Karpas-422 (cell line): ENCODE data around the gene RHO. TPM values are rescaled to one million over a fixed set of nuclear protein-coding genes. Genes with fewer than 3 reads are reported as not detected.

Experiments
- DNase-seq: peaks from one replicate; pipeline ENCODE4 v3.0.0-alpha.2; 2015
- H2AFZ ChIP-seq: fragments of 200-600 bp; sonication (generic); 2 replicates; pipeline ENCODE4 v1.6.1; 2014; ENCODE audit warnings: antibody characterized with exemption, low read length, mixed read lengths
- H3K27ac ChIP-seq: fragments of 200-600 bp; sonication (generic); 2 replicates; pipeline ENCODE4 v1.5.1; 2014; ENCODE audit warnings: mild to moderate bottlenecking, low read length, moderate library complexity
- H3K27me3 ChIP-seq: fragments of 200-600 bp; sonication (generic); 2 replicates; pipeline ENCODE4 v1.6.1; 2014; ENCODE audit warnings: low read length, mixed read lengths
- H3K36me3 ChIP-seq: fragments of 200-600 bp; sonication (generic); 2 replicates; pipeline ENCODE4 v1.6.1; 2014; ENCODE audit warnings: low read length, mixed read lengths; ENCODE audit not compliant: insufficient read depth
- H3K4me1 ChIP-seq: fragments of 200-600 bp; sonication (generic); 2 replicates; pipeline ENCODE4 v1.6.1; 2014; ENCODE audit warnings: mild to moderate bottlenecking, low read length, mixed read lengths
- H3K4me2 ChIP-seq: fragments of 200-600 bp; sonication (generic); 2 replicates; pipeline ENCODE4 v1.6.1; 2014; ENCODE audit warnings: low read length, low read depth, mild to moderate bottlenecking; ENCODE audit not compliant: poor library complexity, severe bottlenecking
- H3K4me3 ChIP-seq: fragments of 200-600 bp; sonication (generic); 2 replicates; pipeline ENCODE4 v1.5.1; 2014; ENCODE audit warnings: mild to moderate bottlenecking, antibody characterized with exemption, low read length, mixed read lengths
- H3K79me2 ChIP-seq: fragments of 200-600 bp; sonication (generic); 2 replicates; pipeline ENCODE4 v1.6.1; 2014; ENCODE audit warnings: mild to moderate bottlenecking, low read length, mixed read lengths
- H3K9ac ChIP-seq: fragments of 200-600 bp; sonication (generic); 2 replicates; pipeline ENCODE4 v1.6.0; 2014; ENCODE audit warnings: low read length
- H3K9me2 ChIP-seq: fragments of 200-600 bp; sonication (generic), shearing (Covaris generic); replicated peaks from 2 replicates; pipeline ENCODE4 v1.6.0; 2014; ENCODE audit warnings: mild to moderate bottlenecking, low read length, moderate library complexity; ENCODE audit not compliant: insufficient read depth
- H3K9me3 ChIP-seq: fragments of 300-700, 200-600 bp; sonication (generic); 2 replicates; pipeline ENCODE4 v1.6.1; 2014; ENCODE audit warnings: low read length, mixed read lengths
- H4K20me1 ChIP-seq: fragments of 200-600 bp; sonication (generic); 2 replicates; pipeline ENCODE4 v1.6.1; 2014; ENCODE audit warnings: mild to moderate bottlenecking, antibody characterized with exemption, low read length, low read depth; ENCODE audit not compliant: insufficient read depth
- total RNA-seq: library from RNA; depleted of rRNA; stranded (reverse); fragments of >200 nt; shearing (Covaris generic); gene quantifications from 2 replicates; pipeline ENCODE4 v1.2.3, GENCODE V29; 2014; ENCODE audit warnings: low replicate concordance

The RHO gene
- total RNA-seq, 1 experiment from 2014 or later, result not detected

GRCh38 chr3:129530251-129530791 lies 1.9 kb downstream of the RHO start:
- Histone ChIP-seq H3K4me2 (no peak overlapping the region), H3K27ac (no peak overlapping the region), H3K4me3 (no peak overlapping the region), H3K4me1 (peaks cover 7% of the 10 kb centered on the region), H3K79me2 (no peaks in the 10 kb centered on the region), H3K9me3 (no peaks in the 10 kb centered on the region), H3K9ac (no peak overlapping the region), H2AFZ (no peak overlapping the region), H3K9me2 (no peaks in the 10 kb centered on the region), H3K36me3 (no peaks in the 10 kb centered on the region), H4K20me1 (no peaks in the 10 kb centered on the region), H3K27me3 (no peaks in the 10 kb centered on the region)
- DNase-seq, result no peak

DNA sequence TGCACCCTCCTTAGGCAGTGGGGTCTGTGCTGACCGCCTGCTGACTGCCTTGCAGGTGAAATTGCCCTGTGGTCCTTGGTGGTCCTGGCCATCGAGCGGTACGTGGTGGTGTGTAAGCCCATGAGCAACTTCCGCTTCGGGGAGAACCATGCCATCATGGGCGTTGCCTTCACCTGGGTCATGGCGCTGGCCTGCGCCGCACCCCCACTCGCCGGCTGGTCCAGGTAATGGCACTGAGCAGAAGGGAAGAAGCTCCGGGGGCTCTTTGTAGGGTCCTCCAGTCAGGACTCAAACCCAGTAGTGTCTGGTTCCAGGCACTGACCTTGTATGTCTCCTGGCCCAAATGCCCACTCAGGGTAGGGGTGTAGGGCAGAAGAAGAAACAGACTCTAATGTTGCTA lies 2.4 kb downstream of the RHO start:
- DNase-seq, result no peak
- H3K9me3 ChIP-seq, result no peaks in the 10 kb centered on the region

GRCh38 chr3:129531699-129532098 lies 3.3 kb downstream of the RHO start:
- H3K4me2 ChIP-seq, result no peak overlapping the region
- H3K9me2 ChIP-seq, result no peaks in the 10 kb centered on the region
- H3K9ac ChIP-seq, result no peak overlapping the region
- no peak for DNase-seq
- H3K9me3 ChIP-seq, result no peaks in the 10 kb centered on the region
- no peak overlapping the region for H3K4me3 ChIP-seq
- no peak overlapping the region for H3K27ac ChIP-seq
- H4K20me1 ChIP-seq, result no peaks in the 10 kb centered on the region
- H3K79me2 ChIP-seq, result no peaks in the 10 kb centered on the region
- H3K4me1 ChIP-seq, result no peaks in the 10 kb centered on the region
- no peak overlapping the region for H2AFZ ChIP-seq
- H3K27me3 ChIP-seq, result no peaks in the 10 kb centered on the region
- no peaks in the 10 kb centered on the region for H3K36me3 ChIP-seq

More for the DNA sequence above, 2.4 kb downstream of the RHO start:
- Histone ChIP-seq H3K4me3 (no peak overlapping the region), H4K20me1 (no peaks in the 10 kb centered on the region), H3K36me3 (no peaks in the 10 kb centered on the region), H3K9ac (no peak overlapping the region), H2AFZ (no peak overlapping the region), H3K27ac (no peak overlapping the region), H3K79me2 (no peaks in the 10 kb centered on the region), H3K4me1 (peaks cover 7% of the 10 kb centered on the region), H3K4me2 (no peak overlapping the region), H3K27me3 (no peaks in the 10 kb centered on the region), H3K9me2 (no peaks in the 10 kb centered on the region)

GRCh38 chr3:129532261-129532660 lies 3.8 kb downstream of the RHO start:
- H2AFZ ChIP-seq, result no peak overlapping the region
- no peaks in the 10 kb centered on the region for H3K9me2 ChIP-seq
- H3K4me2 ChIP-seq, result no peak overlapping the region
- no peaks in the 10 kb centered on the region for H4K20me1 ChIP-seq
- H3K4me1 ChIP-seq, result no peaks in the 10 kb centered on the region
- H3K27me3 ChIP-seq, result no peaks in the 10 kb centered on the region
- H3K9ac ChIP-seq, result no peak overlapping the region
- H3K36me3 ChIP-seq, result no peaks in the 10 kb centered on the region
- DNase-seq, result no peak
- H3K9me3 ChIP-seq, result no peaks in the 10 kb centered on the region
- no peak overlapping the region for H3K27ac ChIP-seq
- H3K4me3 ChIP-seq, result no peak overlapping the region
- H3K79me2 ChIP-seq, result no peaks in the 10 kb centered on the region

- H3K9me3 ChIP-seq, result no peaks in the 10 kb centered on the region
- no peak for DNase-seq
- no peaks in the 10 kb centered on the region for H3K4me1 ChIP-seq
- no peaks in the 10 kb centered on the region for H4K20me1 ChIP-seq
- no peak overlapping the region for H3K4me3 ChIP-seq
- H3K36me3 ChIP-seq, result no peaks in the 10 kb centered on the region
- H3K27ac ChIP-seq, result no peak overlapping the region
- H3K79me2 ChIP-seq, result no peaks in the 10 kb centered on the region
- no peaks in the 10 kb centered on the region for H3K27me3 ChIP-seq
- no peak overlapping the region for H3K4me2 ChIP-seq
- H3K9ac ChIP-seq, result no peak overlapping the region
- no peak overlapping the region for H2AFZ ChIP-seq
- H3K9me2 ChIP-seq, result no peaks in the 10 kb centered on the region
These were observed 5.0 kb downstream of the RHO start for GRCh38 chr3:129533406-129533805.

DNA sequence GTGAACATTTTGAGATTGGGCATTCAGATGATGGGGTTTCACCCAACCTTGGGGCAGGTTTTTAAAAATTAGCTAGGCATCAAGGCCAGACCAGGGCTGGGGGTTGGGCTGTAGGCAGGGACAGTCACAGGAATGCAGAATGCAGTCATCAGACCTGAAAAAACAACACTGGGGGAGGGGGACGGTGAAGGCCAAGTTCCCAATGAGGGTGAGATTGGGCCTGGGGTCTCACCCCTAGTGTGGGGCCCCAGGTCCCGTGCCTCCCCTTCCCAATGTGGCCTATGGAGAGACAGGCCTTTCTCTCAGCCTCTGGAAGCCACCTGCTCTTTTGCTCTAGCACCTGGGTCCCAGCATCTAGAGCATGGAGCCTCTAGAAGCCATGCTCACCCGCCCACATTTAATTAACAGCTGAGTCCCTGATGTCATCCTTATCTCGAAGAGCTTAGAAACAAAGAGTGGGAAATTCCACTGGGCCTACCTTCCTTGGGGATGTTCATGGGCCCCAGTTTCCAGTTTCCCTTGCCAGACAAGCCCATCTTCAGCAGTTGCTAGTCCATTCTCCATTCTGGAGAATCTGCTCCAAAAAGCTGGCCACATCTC lies 6.1 kb downstream of the RHO start:
- H3K4me1 ChIP-seq, result no peaks in the 10 kb centered on the region
- no peaks in the 10 kb centered on the region for H3K27me3 ChIP-seq
- H3K9me2 ChIP-seq, result no peaks in the 10 kb centered on the region
- H3K36me3 ChIP-seq, result no peaks in the 10 kb centered on the region
- no peak overlapping the region for H3K9ac ChIP-seq
- H3K79me2 ChIP-seq, result no peaks in the 10 kb centered on the region
- H2AFZ ChIP-seq, result no peak overlapping the region
- H3K4me2 ChIP-seq, result no peak overlapping the region
- H4K20me1 ChIP-seq, result no peaks in the 10 kb centered on the region
- H3K27ac ChIP-seq, result no peak overlapping the region
- no peaks in the 10 kb centered on the region for H3K9me3 ChIP-seq
- no peak for DNase-seq
- no peak overlapping the region for H3K4me3 ChIP-seq

DNA sequence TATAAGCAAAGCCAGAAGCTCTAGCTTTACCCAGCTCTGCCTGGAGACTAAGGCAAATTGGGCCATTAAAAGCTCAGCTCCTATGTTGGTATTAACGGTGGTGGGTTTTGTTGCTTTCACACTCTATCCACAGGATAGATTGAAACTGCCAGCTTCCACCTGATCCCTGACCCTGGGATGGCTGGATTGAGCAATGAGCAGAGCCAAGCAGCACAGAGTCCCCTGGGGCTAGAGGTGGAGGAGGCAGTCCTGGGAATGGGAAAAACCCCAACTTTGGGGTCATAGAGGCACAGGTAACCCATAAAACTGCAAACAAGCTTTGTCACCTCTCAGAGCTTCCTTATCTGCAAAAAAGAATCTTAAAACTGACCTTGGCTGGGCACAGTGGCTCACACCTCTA lies 6.6 kb downstream of the RHO start:
- Histone ChIP-seq H2AFZ (no peak overlapping the region), H3K27ac (no peak overlapping the region), H3K9me3 (no peaks in the 10 kb centered on the region), H4K20me1 (no peaks in the 10 kb centered on the region), H3K9ac (no peak overlapping the region), H3K27me3 (no peaks in the 10 kb centered on the region), H3K4me1 (no peaks in the 10 kb centered on the region), H3K79me2 (no peaks in the 10 kb centered on the region), H3K9me2 (no peaks in the 10 kb centered on the region), H3K4me2 (no peak overlapping the region), H3K36me3 (no peaks in the 10 kb centered on the region), H3K4me3 (no peak overlapping the region)
- DNase-seq, result no peak

- H3K36me3 ChIP-seq, result no peaks in the 10 kb centered on the region
- H3K9me2 ChIP-seq, result no peaks in the 10 kb centered on the region
- no peak overlapping the region for H2AFZ ChIP-seq
- no peak overlapping the region for H3K27ac ChIP-seq
- no peaks in the 10 kb centered on the region for H3K9me3 ChIP-seq
- H4K20me1 ChIP-seq, result no peaks in the 10 kb centered on the region
- no peak overlapping the region for H3K4me3 ChIP-seq
- no peak overlapping the region for H3K4me2 ChIP-seq
- no peak overlapping the region for H3K9ac ChIP-seq
- H3K27me3 ChIP-seq, result no peaks in the 10 kb centered on the region
- DNase-seq, result no peak
- no peaks in the 10 kb centered on the region for H3K4me1 ChIP-seq
- H3K79me2 ChIP-seq, result no peaks in the 10 kb centered on the region
These were observed 7.9 kb downstream of the RHO start for GRCh38 chr3:129536374-129536667.

DNA sequence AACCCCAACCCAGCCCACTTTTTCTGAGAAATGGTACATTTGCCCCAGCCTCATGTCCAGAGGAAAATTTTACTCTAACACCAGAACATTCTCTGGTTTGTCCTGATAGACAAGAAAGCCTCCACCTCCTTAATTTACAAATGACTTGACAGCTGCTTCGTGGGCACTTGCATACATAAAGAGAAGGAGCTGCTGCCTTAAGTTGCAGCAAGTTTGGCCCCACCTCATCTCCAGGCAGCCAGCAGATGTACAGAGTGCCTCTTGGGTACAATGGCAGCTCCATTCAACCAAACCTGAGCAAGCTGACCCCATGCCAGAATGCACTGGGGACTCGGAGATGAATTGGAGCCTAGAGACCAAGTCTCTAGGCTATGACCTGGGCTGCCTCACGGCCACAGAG lies 8.4 kb downstream of the RHO start:
- Histone ChIP-seq H2AFZ (no peak overlapping the region), H3K4me3 (no peak overlapping the region), H3K4me2 (no peak overlapping the region), H3K9me3 (no peaks in the 10 kb centered on the region), H3K9ac (no peak overlapping the region), H3K79me2 (no peaks in the 10 kb centered on the region), H3K27me3 (no peaks in the 10 kb centered on the region), H3K27ac (no peak overlapping the region), H4K20me1 (no peaks in the 10 kb centered on the region), H3K4me1 (no peaks in the 10 kb centered on the region), H3K36me3 (no peaks in the 10 kb centered on the region), H3K9me2 (no peaks in the 10 kb centered on the region)
- peak; percentile 48 for DNase-seq
